ENCODE results near the gene RBM20.
"Not testable (repeated sequence)": the region's sequence is repeated elsewhere in the genome, so short reads cannot be mapped to it uniquely, and the experiment has no call there.

DNA sequence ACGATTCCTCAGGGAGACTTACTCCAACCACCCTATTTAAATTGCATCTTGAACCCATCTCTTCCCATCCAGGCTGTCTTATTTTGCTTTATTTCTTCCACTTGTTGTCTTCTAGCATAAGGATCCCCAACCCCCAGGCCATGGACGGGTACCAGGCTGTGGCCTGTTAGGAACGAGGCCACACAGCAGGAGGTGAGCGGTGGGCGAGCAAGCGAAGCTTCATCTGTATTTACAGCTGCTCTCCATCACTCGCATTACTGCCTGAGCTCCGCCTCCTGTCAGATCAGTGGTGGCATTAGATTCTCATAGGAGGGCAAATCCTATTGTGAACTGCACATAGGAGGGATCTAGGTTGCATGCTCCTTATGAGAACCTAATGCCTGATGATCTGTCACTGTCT, 16.2 kb downstream of the RBM20 start:
- TF ChIP-seq EZH2phosphoT487, EZH2 (IDR thresholded peaks at IDR 0.05): not testable (repeated sequence)
- TF ChIP-seq, protein P1, sequence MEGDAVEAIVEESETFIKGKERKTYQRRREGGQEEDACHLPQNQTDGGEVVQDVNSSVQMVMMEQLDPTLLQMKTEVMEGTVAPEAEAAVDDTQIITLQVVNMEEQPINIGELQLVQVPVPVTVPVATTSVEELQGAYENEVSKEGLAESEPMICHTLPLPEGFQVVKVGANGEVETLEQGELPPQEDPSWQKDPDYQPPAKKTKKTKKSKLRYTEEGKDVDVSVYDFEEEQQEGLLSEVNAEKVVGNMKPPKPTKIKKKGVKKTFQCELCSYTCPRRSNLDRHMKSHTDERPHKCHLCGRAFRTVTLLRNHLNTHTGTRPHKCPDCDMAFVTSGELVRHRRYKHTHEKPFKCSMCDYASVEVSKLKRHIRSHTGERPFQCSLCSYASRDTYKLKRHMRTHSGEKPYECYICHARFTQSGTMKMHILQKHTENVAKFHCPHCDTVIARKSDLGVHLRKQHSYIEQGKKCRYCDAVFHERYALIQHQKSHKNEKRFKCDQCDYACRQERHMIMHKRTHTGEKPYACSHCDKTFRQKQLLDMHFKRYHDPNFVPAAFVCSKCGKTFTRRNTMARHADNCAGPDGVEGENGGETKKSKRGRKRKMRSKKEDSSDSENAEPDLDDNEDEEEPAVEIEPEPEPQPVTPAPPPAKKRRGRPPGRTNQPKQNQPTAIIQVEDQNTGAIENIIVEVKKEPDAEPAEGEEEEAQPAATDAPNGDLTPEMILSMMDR (IDR thresholded peaks at IDR 0.05) = not testable (repeated sequence)

Data from neural progenitor cell (in vitro differentiated cells).